Measurements from ENCODE around the gene GJD2.

Gene GJD2

DNA sequence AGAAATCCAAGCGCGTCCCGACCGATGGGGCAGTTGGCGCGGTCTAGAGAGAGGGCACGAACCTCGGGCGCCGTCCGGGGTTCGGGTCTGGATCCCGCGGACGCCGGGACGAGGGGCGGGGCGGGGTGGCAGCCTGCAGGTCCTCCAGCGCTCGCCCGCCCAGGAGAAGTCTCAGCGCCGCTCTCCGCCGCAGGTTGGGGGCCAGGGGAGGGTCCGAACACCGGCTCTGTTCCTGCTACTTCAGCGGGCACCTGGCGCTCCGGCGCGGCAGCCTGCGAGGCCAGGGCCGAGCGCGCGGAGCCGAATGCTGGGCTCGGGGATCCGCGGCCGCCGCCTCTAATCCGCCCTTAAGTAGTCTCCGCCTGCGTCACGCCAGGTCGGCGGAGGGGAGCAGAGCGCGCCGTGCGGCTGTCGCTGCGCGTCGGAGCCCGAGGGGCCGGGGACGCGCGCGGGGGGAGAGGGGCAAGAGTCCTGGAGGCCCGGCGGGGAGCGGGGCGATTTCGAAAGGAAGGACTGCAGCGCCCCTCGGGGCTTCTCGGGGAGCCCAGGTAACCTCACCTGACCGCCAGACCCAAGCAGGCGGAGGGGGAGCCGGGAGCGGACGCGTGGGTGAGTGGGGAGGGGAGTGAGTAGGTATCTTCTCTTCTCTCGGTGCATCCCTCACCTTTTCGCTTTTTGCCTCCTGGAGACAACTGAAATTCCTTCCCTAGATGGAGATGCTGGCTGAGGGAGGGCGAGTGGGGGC lies at the start of gene GJD2:
GJD2 (minus strand) TSS at position 325 of the 745 bp plus-strand sequence. CDS start 510 bp downstream, outside the sequence.
- no peak for DNase-seq (ENCODE audit: low read depth in 2 of 2)

DNA sequence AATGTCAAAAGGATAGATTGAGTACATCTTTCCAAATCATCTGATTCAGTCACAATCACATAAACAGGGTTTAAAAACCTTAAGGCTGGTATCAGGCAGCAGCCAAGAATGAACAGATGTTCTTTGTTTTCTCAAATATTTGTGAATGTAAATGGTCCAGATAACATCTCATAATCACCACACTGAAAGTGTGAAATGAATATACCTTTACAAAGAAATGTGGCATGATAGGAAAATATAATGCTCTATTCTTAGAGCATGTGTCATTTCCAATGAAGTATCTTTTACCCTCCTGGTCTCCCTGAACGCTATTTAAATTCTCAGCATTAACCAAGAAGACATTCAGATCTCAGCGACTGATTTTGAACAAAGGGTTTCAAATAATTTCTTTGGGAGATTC lies 49.3 kb upstream of the GJD2 start:
- DNase-seq (ENCODE audit: low read depth in 2 of 2): no peak

DNA sequence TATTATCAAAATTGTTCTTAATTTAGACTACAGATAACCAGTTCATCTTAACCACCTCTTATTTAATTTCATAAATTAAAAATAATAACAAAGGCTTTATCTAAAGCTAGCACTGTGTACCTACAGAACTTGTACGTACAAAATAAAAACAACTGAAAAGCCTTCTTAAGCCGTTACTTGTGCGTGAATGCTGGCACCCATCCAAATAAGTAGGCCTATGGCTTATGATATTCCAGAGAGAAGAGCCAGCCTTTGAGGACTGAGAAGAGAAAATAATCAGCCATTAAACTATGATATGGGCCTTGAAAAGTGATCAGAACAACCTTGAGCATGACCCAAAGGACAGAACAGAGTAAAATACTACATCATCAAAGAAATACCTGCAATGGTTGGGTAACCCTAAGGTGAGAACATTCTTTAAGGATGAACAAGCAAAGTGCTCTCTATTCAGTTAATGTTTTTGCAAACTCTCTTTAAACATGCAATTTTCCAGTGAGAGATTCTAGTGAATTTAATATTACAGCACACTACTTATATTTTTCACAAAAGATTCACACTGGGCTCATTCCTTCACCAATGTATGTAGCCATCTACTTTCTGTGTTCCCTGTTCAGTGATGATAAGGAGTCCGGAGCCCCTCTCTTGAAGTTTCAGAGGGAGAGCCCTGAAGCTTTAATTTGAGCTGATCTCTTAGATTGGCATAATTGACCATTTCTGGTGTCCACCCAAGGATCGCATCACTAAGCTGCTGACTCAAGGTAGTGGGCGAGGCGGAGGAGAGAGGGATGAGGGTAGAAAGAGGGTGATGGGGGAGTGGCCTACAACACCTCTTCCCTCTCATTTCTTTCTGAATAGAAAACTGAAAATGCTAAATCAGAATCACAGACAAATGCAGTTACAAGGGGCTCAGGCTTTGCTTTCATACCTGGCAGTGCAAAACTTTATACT lies 48.3 kb upstream of the GJD2 start:
- DNase-seq (ENCODE audit: low read depth in 2 of 2): no peak

- DNase-seq (ENCODE audit: low read depth in 2 of 2): no peak
Measured at GRCh38 chr15:34802371-34802770, 47.6 kb upstream of the GJD2 start.

- DNase-seq (ENCODE audit: low read depth in 2 of 2): no peak
Measured at GRCh38 chr15:34799149-34800101, 44.6 kb upstream of the GJD2 start.

- no peak for DNase-seq (ENCODE audit: low read depth in 2 of 2)
Measured at GRCh38 chr15:34796847-34797435, 42.1 kb upstream of the GJD2 start.

DNA sequence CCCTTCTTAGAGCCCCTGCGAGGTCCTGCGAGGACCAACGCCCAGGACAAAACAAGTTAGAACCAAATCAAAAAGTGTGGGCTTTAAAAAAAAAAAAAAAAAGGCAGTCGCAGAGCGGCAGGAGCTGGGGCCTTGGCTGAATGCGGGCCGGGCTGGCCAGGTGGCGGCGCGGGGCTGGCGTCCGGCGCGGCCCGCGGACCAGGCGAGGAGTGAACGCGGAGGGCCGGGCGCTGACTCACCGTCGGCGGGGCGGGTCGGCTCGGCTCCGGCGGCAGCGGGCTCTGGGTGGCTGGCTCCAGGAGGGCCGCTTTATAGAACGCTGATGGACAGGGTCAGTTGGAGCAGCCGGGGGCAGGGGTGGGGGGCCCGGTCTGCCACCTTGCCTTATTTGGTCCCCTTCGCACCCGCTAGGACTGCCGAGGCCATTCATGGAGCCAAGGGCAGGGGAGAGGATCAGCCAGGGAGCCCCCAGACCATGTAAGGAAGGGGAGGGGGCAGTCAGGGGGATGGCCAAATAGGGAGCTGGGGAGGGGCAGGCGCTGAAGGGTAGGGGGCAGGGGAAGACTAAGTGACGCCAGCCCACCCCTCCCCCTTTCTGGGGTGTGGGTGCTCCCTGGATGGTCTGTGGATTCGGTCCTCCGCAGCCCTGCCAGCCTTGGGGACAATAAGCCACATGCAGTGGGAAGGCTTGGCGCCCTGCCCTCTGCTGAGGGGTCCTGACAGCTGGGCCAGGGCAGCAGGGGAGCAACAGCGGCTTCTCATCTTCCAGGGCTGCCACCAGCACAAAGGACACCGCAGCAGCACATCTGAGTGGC lies 40.7 kb upstream of the GJD2 start, which contains the start of gene ACTC1:
ACTC1 (minus strand) TSS at position 283 of the 815 bp plus-strand sequence. CDS start 741 bp downstream, outside the sequence.
- DNase-seq (ENCODE audit: low read depth in 2 of 2): no peak

- DNase-seq (ENCODE audit: low read depth in 2 of 2): no peak
Measured at GRCh38 chr15:34794590-34795206, 39.9 kb upstream of the GJD2 start.

DNA sequence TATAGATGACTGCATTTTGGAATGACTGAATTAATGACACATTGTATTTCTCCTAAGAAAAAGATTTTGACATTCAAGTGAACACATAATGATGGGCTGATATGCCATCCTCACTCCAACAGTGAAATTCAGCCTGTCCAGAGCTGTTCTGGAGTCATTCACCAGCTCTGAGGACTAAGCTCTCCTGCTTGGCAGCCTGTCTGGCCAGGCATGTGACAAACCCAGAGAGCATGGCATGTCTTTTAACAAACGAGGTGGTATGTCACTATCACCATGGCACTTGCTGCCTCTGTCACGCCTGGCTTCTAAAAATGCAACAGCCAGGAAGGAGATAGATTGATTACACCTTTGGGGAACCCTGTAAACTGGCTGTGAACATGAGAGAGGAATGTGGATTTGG lies 39.1 kb upstream of the GJD2 start:
- no peak for DNase-seq (ENCODE audit: low read depth in 2 of 2)

DNA sequence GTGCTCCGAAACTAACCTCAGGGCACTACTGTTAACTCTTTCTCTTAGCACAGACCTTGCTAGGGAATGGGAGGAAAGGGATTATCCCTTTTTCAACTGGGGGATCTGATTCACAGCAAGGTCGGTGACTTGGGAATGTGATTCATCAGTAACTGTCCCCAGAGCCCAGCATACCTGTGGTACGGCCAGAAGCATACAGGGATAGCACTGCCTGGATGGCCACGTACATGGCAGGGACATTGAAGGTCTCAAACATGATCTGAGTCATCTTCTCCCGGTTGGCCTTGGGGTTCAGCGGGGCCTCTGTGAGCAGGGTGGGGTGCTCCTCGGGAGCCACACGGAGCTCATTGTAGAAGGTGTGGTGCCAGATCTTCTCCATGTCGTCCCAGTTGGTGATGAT lies 38.3 kb upstream of the GJD2 start:
- DNase-seq (ENCODE audit: low read depth in 2 of 2): no peak

DNA sequence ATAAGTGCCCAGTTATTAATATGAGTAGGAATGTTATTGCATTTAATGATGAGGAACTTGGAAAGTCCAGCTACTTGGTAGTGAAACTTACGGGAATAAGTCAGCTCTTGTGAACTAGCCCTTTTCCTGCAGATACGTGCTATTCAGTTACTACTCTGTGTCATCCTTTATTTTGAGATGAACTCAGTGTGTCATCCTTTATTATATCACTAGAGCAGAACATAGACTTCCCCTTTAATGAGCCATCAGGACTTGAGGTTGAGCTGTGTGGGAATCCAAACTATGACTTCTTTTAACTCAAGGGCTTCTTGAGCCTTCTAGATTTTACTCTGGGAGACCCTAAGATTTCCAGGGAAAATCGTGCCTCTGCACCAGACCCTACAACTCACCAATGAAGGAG lies 36.9 kb upstream of the GJD2 start:
- no peak for DNase-seq (ENCODE audit: low read depth in 2 of 2)

- no peak for DNase-seq (ENCODE audit: low read depth in 2 of 2)
Measured at GRCh38 chr15:34790121-34790520, 35.3 kb upstream of the GJD2 start.

DNA sequence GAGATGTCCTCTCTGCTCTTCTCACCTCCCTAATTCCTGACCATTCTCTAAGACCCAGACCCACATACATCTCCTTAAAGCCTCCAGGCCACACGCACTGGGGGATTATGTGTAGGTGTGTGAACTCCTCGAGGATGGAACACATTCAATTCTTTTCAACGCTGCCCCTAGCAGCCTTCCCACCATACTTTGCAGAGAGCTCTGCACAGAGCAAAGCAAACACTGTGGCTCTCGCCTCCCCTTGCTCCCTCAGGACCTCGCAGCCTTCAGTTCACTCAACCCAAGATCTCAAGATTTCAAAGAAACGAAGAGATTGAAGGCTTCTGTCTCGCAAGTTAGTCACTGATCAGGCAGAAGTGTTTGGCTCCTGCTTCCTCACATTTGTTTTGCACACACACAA lies 34.5 kb upstream of the GJD2 start:
- DNase-seq (ENCODE audit: low read depth in 2 of 2): no peak

DNA sequence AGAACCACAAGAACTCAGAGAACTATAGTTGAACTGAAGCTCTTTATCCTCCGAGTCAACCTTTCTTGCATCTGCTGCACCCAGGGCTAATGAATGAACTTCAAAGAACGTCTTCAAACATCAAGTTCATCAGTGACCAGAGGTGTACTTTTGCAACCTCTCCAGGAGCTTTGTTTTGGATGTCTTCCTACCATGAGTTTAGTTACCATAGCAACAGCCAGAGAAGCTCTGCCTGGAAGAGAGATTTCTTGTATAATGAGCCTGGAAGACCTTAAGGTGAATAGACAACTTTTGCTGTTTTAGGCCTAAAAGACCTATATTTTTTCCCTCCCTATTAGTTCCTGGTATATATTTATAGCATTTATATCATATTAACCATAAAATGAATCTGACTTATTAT lies 31.4 kb upstream of the GJD2 start:
- DNase-seq (ENCODE audit: low read depth in 2 of 2): no peak

DNA sequence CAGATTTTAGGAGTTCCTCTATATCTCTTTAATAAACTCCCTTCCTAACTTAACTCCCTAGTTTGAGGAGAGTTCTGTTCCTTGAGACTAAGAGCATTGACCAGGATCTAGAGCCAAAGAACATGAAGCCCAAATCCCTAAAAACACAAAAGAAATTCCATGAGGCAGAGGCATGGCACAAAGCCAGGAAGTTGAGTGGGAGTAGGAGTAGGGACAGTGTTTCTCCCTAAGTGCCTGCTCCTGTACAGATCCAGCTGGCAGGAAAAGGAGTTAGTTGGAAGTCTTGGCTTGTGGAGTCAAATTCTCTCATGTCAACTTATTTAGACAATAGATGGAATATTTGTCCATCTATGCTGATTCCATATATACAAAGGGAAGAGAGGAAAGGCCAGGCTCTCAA lies 29.2 kb upstream of the GJD2 start:
- DNase-seq (ENCODE audit: low read depth in 2 of 2): no peak

- DNase-seq (ENCODE audit: low read depth in 2 of 2): no peak
Measured at GRCh38 chr15:34783431-34783830, 28.6 kb upstream of the GJD2 start.

DNA sequence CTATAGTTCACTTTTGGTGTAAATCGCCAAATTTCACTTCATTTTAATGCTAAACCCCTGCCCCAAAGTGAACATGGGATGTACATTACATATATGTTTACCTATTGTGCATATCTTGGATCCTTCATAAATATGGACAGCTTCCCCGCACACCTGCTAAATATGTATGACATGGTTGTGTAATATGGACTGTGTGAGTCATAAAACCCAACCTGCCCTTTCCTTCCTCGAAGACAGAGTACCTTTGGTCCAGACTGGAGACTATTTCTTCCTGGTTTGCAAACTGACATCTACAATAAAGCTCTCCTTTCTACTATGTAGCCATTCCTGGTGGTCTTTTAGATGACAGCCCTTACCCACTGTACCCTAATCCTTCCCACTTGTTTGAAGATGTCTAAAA lies 28.1 kb upstream of the GJD2 start:
- DNase-seq (ENCODE audit: low read depth in 2 of 2): no peak

DNA sequence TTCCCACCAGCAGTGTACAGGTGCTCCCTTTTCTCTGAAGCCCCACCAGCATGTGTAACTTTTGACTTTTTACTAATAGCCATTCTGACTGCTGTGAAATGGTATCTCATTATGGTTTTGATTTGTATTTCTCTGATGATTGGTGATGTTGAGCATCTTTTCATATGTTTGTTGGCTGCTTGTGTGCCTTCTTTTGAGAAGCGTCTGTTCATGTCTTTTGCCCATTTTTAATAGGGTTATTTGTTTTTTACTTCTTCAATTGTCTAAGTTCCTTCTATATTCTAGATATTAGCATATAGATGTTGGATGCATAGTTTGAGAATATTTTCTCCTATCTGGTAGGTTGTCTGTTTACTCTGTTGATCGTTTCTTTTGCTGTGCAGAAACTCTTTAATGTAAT lies 25.9 kb upstream of the GJD2 start:
- no peak for DNase-seq (ENCODE audit: low read depth in 2 of 2)

DNA sequence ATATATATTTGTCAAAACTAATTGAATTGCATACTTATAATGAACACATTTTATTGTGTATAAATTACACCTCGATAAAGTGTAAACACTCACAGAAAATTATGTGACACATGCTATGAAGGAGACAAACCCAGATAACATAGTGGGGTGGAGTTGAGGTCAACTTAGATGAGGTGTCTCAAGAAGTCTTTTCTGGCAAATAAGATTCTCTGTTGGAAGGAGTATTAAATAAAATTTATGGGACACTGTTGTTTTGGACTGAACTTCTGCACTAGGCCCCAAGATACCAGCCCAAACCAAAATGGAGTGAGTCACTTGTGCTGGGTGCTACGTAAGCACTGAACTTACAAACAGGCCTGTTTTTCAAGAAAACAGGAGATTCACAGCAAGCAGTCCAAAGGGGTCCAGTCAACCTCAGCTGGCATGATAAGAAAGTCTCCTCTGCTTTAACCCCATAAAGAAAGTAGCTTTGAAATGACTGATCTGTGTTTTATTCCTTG lies 21.9 kb upstream of the GJD2 start:
- DNase-seq (ENCODE audit: low read depth in 2 of 2): no peak

- DNase-seq (ENCODE audit: low read depth in 2 of 2): no peak
Measured at GRCh38 chr15:34773917-34774316, 19.1 kb upstream of the GJD2 start.

Measured in activated CD4-positive, alpha-beta T cell treated with anti-CD3 and anti-CD28 coated beads for 24 hours (primary cell).